22Rv1 (cell line): ENCODE measurements around the gene RGS3.

Source experiments
- ZFX ChIP-seq: fragments of 450-650 bp; IDR thresholded peaks from 2 replicates; pipeline ENCODE4 v1.6.1; 2017; ENCODE audit warnings: antibody characterized with exemption, borderline replicate concordance
- TF ChIP-seq, protein P1 (sequence below): fragments of 450-650 bp; IDR thresholded peaks from 2 replicates; pipeline ENCODE4 v1.5.1; 2017; ENCODE audit warnings: mild to moderate bottlenecking

DNA sequence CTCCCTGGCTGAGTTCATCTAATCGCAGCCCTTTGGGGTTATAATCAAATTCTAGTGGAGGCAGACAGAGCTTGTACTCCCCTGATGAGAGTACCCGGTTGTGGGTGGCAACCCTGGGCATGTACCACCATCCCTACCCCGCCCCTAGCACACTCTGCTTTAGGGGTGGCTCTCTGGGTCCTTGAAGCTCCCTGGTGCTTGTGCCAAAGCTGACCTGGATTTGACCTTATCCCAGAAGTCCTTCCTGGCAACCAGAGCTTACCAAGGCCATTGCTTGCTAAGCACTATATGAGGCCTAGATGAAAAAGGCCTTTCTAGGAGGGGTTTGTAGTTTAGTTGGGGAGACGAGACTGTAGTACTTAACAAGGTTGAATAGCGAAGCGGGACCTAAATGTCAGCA lies 72.2 kb downstream of the RGS3 start:
- TF ChIP-seq, protein P1, sequence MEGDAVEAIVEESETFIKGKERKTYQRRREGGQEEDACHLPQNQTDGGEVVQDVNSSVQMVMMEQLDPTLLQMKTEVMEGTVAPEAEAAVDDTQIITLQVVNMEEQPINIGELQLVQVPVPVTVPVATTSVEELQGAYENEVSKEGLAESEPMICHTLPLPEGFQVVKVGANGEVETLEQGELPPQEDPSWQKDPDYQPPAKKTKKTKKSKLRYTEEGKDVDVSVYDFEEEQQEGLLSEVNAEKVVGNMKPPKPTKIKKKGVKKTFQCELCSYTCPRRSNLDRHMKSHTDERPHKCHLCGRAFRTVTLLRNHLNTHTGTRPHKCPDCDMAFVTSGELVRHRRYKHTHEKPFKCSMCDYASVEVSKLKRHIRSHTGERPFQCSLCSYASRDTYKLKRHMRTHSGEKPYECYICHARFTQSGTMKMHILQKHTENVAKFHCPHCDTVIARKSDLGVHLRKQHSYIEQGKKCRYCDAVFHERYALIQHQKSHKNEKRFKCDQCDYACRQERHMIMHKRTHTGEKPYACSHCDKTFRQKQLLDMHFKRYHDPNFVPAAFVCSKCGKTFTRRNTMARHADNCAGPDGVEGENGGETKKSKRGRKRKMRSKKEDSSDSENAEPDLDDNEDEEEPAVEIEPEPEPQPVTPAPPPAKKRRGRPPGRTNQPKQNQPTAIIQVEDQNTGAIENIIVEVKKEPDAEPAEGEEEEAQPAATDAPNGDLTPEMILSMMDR: no peak
- no peak for TF ChIP-seq ZFX
